ENCODE measurements around the gene FAM171A2. TPM values are rescaled to one million over a fixed set of nuclear protein-coding genes. Genes with fewer than 3 reads are reported as not detected.
"Not testable (repeated sequence)": the region's sequence is repeated elsewhere in the genome, so short reads cannot be mapped to it uniquely, and the experiment has no call there.

Gene FAM171A2
- total and polyA plus RNA-seq, 2 donors (not counting 1 experiment from before 2014, with no cell fraction given), result 1.7 to 5.0 TPM

GRCh38 chr17:44367231-44367979 lies 3.8 kb upstream of the FAM171A2 start:
- H3K27ac ChIP-seq (ENCODE audit: insufficient read depth, low read length), result no peak overlapping the region
- no peaks in the 10 kb centered on the region for H3K4me1 ChIP-seq (ENCODE audit: control insufficient read depth, extremely low read depth, insufficient read depth, low read length)
- no peak overlapping the region for H3K4me3 ChIP-seq (replicated peaks in 1 of 4; ENCODE audit: control extremely low read depth in 1 of 4, insufficient read depth in 1 of 4, low read depth in 3 of 4, low read length in 4 of 4)
- no peaks in the 10 kb centered on the region for H3K79me2 ChIP-seq (ENCODE audit: control insufficient read depth, insufficient read depth, low read length)
- H3K9me3 ChIP-seq (ENCODE audit: control insufficient read depth, insufficient read depth, low read depth, low read length), result no peaks in the 10 kb centered on the region
- peaks cover 20% of the 10 kb centered on the region for H3K27me3 ChIP-seq (ENCODE audit: control insufficient read depth, insufficient read depth, low read length)
- no peak overlapping the region for H2AFZ ChIP-seq (ENCODE audit: low read length)
- no peak overlapping the region for H3K4me2 ChIP-seq (ENCODE audit: extremely low read depth, insufficient read depth, low read length)
- no peak for TF ChIP-seq EZH2 (IDR thresholded peaks at IDR 0.05; ENCODE audit: low read length, missing control alignments)
- no peak for TF ChIP-seq CTCF (conservative IDR thresholded peaks at IDR 0.05 in 1 of 2, IDR thresholded peaks at IDR 0.05 in 1 of 2; ENCODE audit: low read depth in 1 of 2, low read length in 2 of 2)
- H3K36me3 ChIP-seq (ENCODE audit: control insufficient read depth, insufficient read depth, low read length), result no peaks in the 10 kb centered on the region
- no peaks in the 10 kb centered on the region for H4K20me1 ChIP-seq (ENCODE audit: control insufficient read depth, extremely low read depth, insufficient read depth, low read length)
- DNase-seq (ENCODE audit: low read depth in 2 of 2), result no peak
- no peak overlapping the region for H3K9ac ChIP-seq (ENCODE audit: insufficient read depth, low read length)

GRCh38 chr17:44365051-44365450 lies 1.4 kb upstream of the FAM171A2 start:
- not testable (repeated sequence) for DNase-seq (ENCODE audit: low read depth in 2 of 2); H3K9me3 ChIP-seq (ENCODE audit: control insufficient read depth, insufficient read depth, low read depth, low read length); H3K4me1 ChIP-seq (ENCODE audit: control insufficient read depth, extremely low read depth, insufficient read depth, low read length); H2AFZ ChIP-seq (ENCODE audit: low read length); H3K36me3 ChIP-seq (ENCODE audit: control insufficient read depth, insufficient read depth, low read length); H3K4me2 ChIP-seq (ENCODE audit: extremely low read depth, insufficient read depth, low read length); H3K4me3 ChIP-seq (replicated peaks in 1 of 4; ENCODE audit: control extremely low read depth in 1 of 4, insufficient read depth in 1 of 4, low read depth in 3 of 4, low read length in 4 of 4); H3K9ac ChIP-seq (ENCODE audit: insufficient read depth, low read length); H3K79me2 ChIP-seq (ENCODE audit: control insufficient read depth, insufficient read depth, low read length); H3K27ac ChIP-seq (ENCODE audit: insufficient read depth, low read length); H4K20me1 ChIP-seq (ENCODE audit: control insufficient read depth, extremely low read depth, insufficient read depth, low read length)
- peaks cover 20% of the 10 kb centered on the region for H3K27me3 ChIP-seq (ENCODE audit: control insufficient read depth, insufficient read depth, low read length)

- TF ChIP-seq EZH2 (IDR thresholded peaks at IDR 0.05; ENCODE audit: low read length, missing control alignments) (no peak), CTCF (conservative IDR thresholded peaks at IDR 0.05 in 1 of 2, IDR thresholded peaks at IDR 0.05 in 1 of 2; ENCODE audit: low read depth in 1 of 2, low read length in 2 of 2) (no peak)
- no peak overlapping the region for H3K27ac ChIP-seq (ENCODE audit: insufficient read depth, low read length)
These were observed 572 bp downstream of the FAM171A2 start for GRCh38 chr17:44362949-44363612.

More at GRCh38 chr17:44362949-44363612, 572 bp downstream of the FAM171A2 start:
- Histone ChIP-seq H3K36me3 (ENCODE audit: control insufficient read depth, insufficient read depth, low read length) (no peaks in the 10 kb centered on the region), H4K20me1 (ENCODE audit: control insufficient read depth, extremely low read depth, insufficient read depth, low read length) (no peaks in the 10 kb centered on the region), H3K79me2 (ENCODE audit: control insufficient read depth, insufficient read depth, low read length) (no peaks in the 10 kb centered on the region), H3K27me3 (ENCODE audit: control insufficient read depth, insufficient read depth, low read length) (peaks cover 20% of the 10 kb centered on the region), H3K9me3 (ENCODE audit: control insufficient read depth, insufficient read depth, low read depth, low read length) (no peaks in the 10 kb centered on the region), H3K9ac (ENCODE audit: insufficient read depth, low read length) (peak overlapping the region; percentile 52), H2AFZ (ENCODE audit: low read length) (peak overlapping the region; percentile 12), H3K4me3 (replicated peaks in 1 of 4; ENCODE audit: control extremely low read depth in 1 of 4, insufficient read depth in 1 of 4, low read depth in 3 of 4, low read length in 4 of 4) (peak overlapping the region; percentile 50 to 81 (median 58)), H3K4me2 (ENCODE audit: extremely low read depth, insufficient read depth, low read length) (peak overlapping the region; percentile 80), H3K4me1 (ENCODE audit: control insufficient read depth, extremely low read depth, insufficient read depth, low read length) (peaks cover 5% of the 10 kb centered on the region)
- no peak for DNase-seq (ENCODE audit: low read depth in 2 of 2)

Measured in fibroblast of lung (primary cell).